ENCODE measurements around the gene PKIB.

The PKIB gene

GRCh38 chr6:122709922-122710512 is 99.8 kb downstream of the PKIB start:
- no peak for TF ChIP-seq CTCF (IDR thresholded peaks at IDR 0.05)
- H3K9ac ChIP-seq = no peak overlapping the region

GRCh38 chr6:122710908-122711635 is 100.9 kb downstream of the PKIB start:
- Histone ChIP-seq H3K4me2 (ENCODE audit: low read length) (no peak overlapping the region), H3K4me3 (ENCODE audit: low read depth, low read length) (no peak overlapping the region), H2AFZ (no peak overlapping the region), H3K79me2 (no peaks in the 10 kb centered on the region), H3K9ac (no peak overlapping the region), H3K4me1 (peaks cover 6% of the 10 kb centered on the region), H3K27ac (no peak overlapping the region), H3K36me3 (ENCODE audit: control insufficient read depth, insufficient read depth, low read length) (no peaks in the 10 kb centered on the region), H3K9me3 (ENCODE audit: control insufficient read depth, low read length) (no peaks in the 10 kb centered on the region), H3K27me3 (ENCODE audit: control insufficient read depth, insufficient read depth, low read length) (no peaks in the 10 kb centered on the region)
- TF ChIP-seq CTCF (IDR thresholded peaks at IDR 0.05) = no peak

More at GRCh38 chr6:122709922-122710512, 99.8 kb downstream of the PKIB start:
- H3K27me3 ChIP-seq (ENCODE audit: control insufficient read depth, insufficient read depth, low read length) = no peaks in the 10 kb centered on the region
- no peak overlapping the region for H3K4me3 ChIP-seq (ENCODE audit: low read depth, low read length)
- H3K4me1 ChIP-seq = peaks cover 6% of the 10 kb centered on the region
- H3K4me2 ChIP-seq (ENCODE audit: low read length) = no peak overlapping the region
- H3K27ac ChIP-seq = no peak overlapping the region
- no peaks in the 10 kb centered on the region for H3K36me3 ChIP-seq (ENCODE audit: control insufficient read depth, insufficient read depth, low read length)
- no peaks in the 10 kb centered on the region for H3K9me3 ChIP-seq (ENCODE audit: control insufficient read depth, low read length)
- no peak overlapping the region for H2AFZ ChIP-seq
- no peaks in the 10 kb centered on the region for H3K79me2 ChIP-seq

GRCh38 chr6:122712093-122712447 is 101.9 kb downstream of the PKIB start:
- H3K27me3 ChIP-seq (ENCODE audit: control insufficient read depth, insufficient read depth, low read length) = no peaks in the 10 kb centered on the region
- H3K79me2 ChIP-seq = no peaks in the 10 kb centered on the region
- TF ChIP-seq CTCF (IDR thresholded peaks at IDR 0.05) = no peak
- H3K9ac ChIP-seq = no peak overlapping the region
- no peak overlapping the region for H3K4me3 ChIP-seq (ENCODE audit: low read depth, low read length)
- H3K36me3 ChIP-seq (ENCODE audit: control insufficient read depth, insufficient read depth, low read length) = no peaks in the 10 kb centered on the region
- no peaks in the 10 kb centered on the region for H3K9me3 ChIP-seq (ENCODE audit: control insufficient read depth, low read length)
- peaks cover 6% of the 10 kb centered on the region for H3K4me1 ChIP-seq
- no peak overlapping the region for H3K27ac ChIP-seq
- H2AFZ ChIP-seq = no peak overlapping the region
- H3K4me2 ChIP-seq (ENCODE audit: low read length) = no peak overlapping the region

GRCh38 chr6:122712448-122713137 is 102.4 kb downstream of the PKIB start:
- no peak overlapping the region for H3K4me2 ChIP-seq (ENCODE audit: low read length)
- no peak overlapping the region for H3K27ac ChIP-seq
- H2AFZ ChIP-seq = no peak overlapping the region
- no peak overlapping the region for H3K9ac ChIP-seq
- no peak for TF ChIP-seq CTCF (IDR thresholded peaks at IDR 0.05)
- peaks cover 6% of the 10 kb centered on the region for H3K4me1 ChIP-seq
- no peaks in the 10 kb centered on the region for H3K79me2 ChIP-seq
- H3K4me3 ChIP-seq (ENCODE audit: low read depth, low read length) = no peak overlapping the region
- no peaks in the 10 kb centered on the region for H3K36me3 ChIP-seq (ENCODE audit: control insufficient read depth, insufficient read depth, low read length)
- H3K27me3 ChIP-seq (ENCODE audit: control insufficient read depth, insufficient read depth, low read length) = no peaks in the 10 kb centered on the region
- H3K9me3 ChIP-seq (ENCODE audit: control insufficient read depth, low read length) = no peaks in the 10 kb centered on the region
